ENCODE measurements around the gene PLA2G10. TPM values are rescaled to one million over a fixed set of nuclear protein-coding genes. Genes with fewer than 3 reads are reported as not detected.

PLA2G10 gene

GRCh38 chr16:14628806-14629611 is 65.1 kb downstream of the PLA2G10 start:
- peak overlapping the region in 1 of 2 experiments; percentile 64 for H3K4ac ChIP-seq (ENCODE audit: low read depth in 1 of 2, low read length in 2 of 2)
- H3K27ac ChIP-seq (ENCODE audit: low read length, poor library complexity, severe bottlenecking): peak overlapping the region; percentile 49
- H3K4me1 ChIP-seq (ENCODE audit: control insufficient read depth, insufficient read depth, low read depth, low read length): peaks cover 5% of the 10 kb centered on the region
- H4K8ac ChIP-seq (ENCODE audit: low read length): no peak overlapping the region
- no peaks in the 10 kb centered on the region for H3K27me3 ChIP-seq (ENCODE audit: control insufficient read depth in 1 of 2, insufficient read depth in 1 of 2, low read length in 2 of 2)
- H3K14ac ChIP-seq (ENCODE audit: low read length in 2 of 2): no peak overlapping the region
- H3K9me3 ChIP-seq (ENCODE audit: control insufficient read depth, low read length): no peaks in the 10 kb centered on the region
- no peak overlapping the region for H2BK120ac ChIP-seq (ENCODE audit: low read depth, low read length)
- no peak for DNase-seq
- H2BK12ac ChIP-seq (ENCODE audit: low read length in 2 of 2): no peak overlapping the region
- H2BK5ac ChIP-seq (ENCODE audit: low read depth, low read length, poor library complexity, severe bottlenecking): no peak overlapping the region
- H3K79me1 ChIP-seq (replicated peaks; ENCODE audit: low read length, poor library complexity, severe bottlenecking): peaks cover 22% of the 10 kb centered on the region
- peak overlapping the region; percentile 24 for H2AFZ ChIP-seq (ENCODE audit: low read depth, low read length)
- no peak overlapping the region for H2AK5ac ChIP-seq (ENCODE audit: low read length, severe bottlenecking)
- H3K9ac ChIP-seq (ENCODE audit: low read length): peak overlapping the region; percentile 99
- no peak overlapping the region for H3K18ac ChIP-seq (ENCODE audit: low read depth in 1 of 2, low read length in 2 of 2)
- WGBS: 64% methylated on average over 11 of the region's 12 CpGs
- peaks cover 16 to 42% of the 10 kb centered on the region in 2 experiments for H3K36me3 ChIP-seq (ENCODE audit: control insufficient read depth in 1 of 2, insufficient read depth in 2 of 2, low read depth in 1 of 2, low read length in 2 of 2)
- no peak overlapping the region for H4K91ac ChIP-seq (ENCODE audit: low read length)
- no peak overlapping the region for H2BK15ac ChIP-seq (ENCODE audit: low read depth, poor library complexity, severe bottlenecking)
- H3K23ac ChIP-seq (ENCODE audit: low read length in 2 of 2): no peak overlapping the region
- peak overlapping the region; percentile 86 to 92 for H3K4me3 ChIP-seq (ENCODE audit: insufficient read depth in 1 of 2, low read depth in 1 of 2, low read length in 2 of 2)
- peak overlapping the region; percentile 87 for H3K4me2 ChIP-seq (ENCODE audit: low read length, poor library complexity, severe bottlenecking)

DNA sequence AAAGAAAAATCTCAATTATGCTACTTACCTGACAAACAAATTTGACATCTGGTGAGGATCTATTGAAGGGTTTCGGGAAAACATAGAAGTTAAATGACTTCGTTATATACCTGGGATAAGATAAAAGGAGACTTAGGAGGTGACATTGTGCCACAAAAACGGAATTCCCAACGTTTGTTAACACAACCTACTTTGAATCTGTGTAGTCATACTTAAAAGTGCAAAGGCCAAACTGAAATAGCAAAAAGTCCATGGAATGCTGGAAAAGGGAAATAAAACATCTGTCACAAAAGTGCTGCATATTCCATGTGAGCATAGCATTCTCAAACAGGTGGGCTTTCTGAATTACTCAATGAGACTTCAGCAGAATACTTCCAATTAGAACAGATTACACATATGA is 67.0 kb downstream of the PLA2G10 start:
- H4K8ac ChIP-seq (ENCODE audit: low read length): no peak overlapping the region
- peaks cover 25 to 59% of the 10 kb centered on the region in 2 experiments for H3K36me3 ChIP-seq (ENCODE audit: control insufficient read depth in 1 of 2, insufficient read depth in 2 of 2, low read depth in 1 of 2, low read length in 2 of 2)
- no peak overlapping the region for H2AFZ ChIP-seq (ENCODE audit: low read depth, low read length)
- H3K18ac ChIP-seq (ENCODE audit: low read depth in 1 of 2, low read length in 2 of 2): no peak overlapping the region
- H3K4ac ChIP-seq (ENCODE audit: low read depth in 1 of 2, low read length in 2 of 2): no peak overlapping the region
- no peak overlapping the region for H4K91ac ChIP-seq (ENCODE audit: low read length)
- H3K9ac ChIP-seq (ENCODE audit: low read length): no peak overlapping the region
- no peak overlapping the region for H3K14ac ChIP-seq (ENCODE audit: low read length in 2 of 2)
- no peak overlapping the region for H3K23ac ChIP-seq (ENCODE audit: low read length in 2 of 2)
- no peak overlapping the region for H2BK120ac ChIP-seq (ENCODE audit: low read depth, low read length)
- no peaks in the 10 kb centered on the region for H3K9me3 ChIP-seq (ENCODE audit: control insufficient read depth, low read length)
- DNase-seq: peak; percentile 19
- H3K79me1 ChIP-seq (replicated peaks; ENCODE audit: low read length, poor library complexity, severe bottlenecking): peaks cover 21% of the 10 kb centered on the region
- no peak overlapping the region for H2AK5ac ChIP-seq (ENCODE audit: low read length, severe bottlenecking)
- H2BK5ac ChIP-seq (ENCODE audit: low read depth, low read length, poor library complexity, severe bottlenecking): no peak overlapping the region
- H3K4me1 ChIP-seq (ENCODE audit: control insufficient read depth, insufficient read depth, low read depth, low read length): peaks cover 3% of the 10 kb centered on the region
- H3K4me3 ChIP-seq (ENCODE audit: insufficient read depth in 1 of 2, low read depth in 1 of 2, low read length in 2 of 2): no peak overlapping the region
- no peak overlapping the region for H2BK12ac ChIP-seq (ENCODE audit: low read length in 2 of 2)
- no peaks in the 10 kb centered on the region for H3K27me3 ChIP-seq (ENCODE audit: control insufficient read depth in 1 of 2, insufficient read depth in 1 of 2, low read length in 2 of 2)
- 99% methylated on average over 4 of the region's 4 CpGs for WGBS
- H3K27ac ChIP-seq (ENCODE audit: low read length, poor library complexity, severe bottlenecking): no peak overlapping the region
- no peak overlapping the region for H2BK15ac ChIP-seq (ENCODE audit: low read depth, poor library complexity, severe bottlenecking)
- no peak overlapping the region for H3K4me2 ChIP-seq (ENCODE audit: low read length, poor library complexity, severe bottlenecking)

Small RNAs within 50 kb of the gene (small RNA-seq; reads per million reads assigned to genes)
- gene RNU7-125P (ENCODE audit: low read depth): not detected

Measured in mesenchymal stem cell (in vitro differentiated cells and primary cell).